Erythroblast (primary cell): ENCODE data around the gene KIF3C.

ENCODE experiments used
- GATA1 ChIP-seq: IDR thresholded peaks from 2 replicates; pipeline ENCODE4 v1.6.1; 2011; ENCODE audit warnings: low read depth, mild to moderate bottlenecking, control low read depth, low read length, moderate library complexity
- POLR2A ChIP-seq: IDR thresholded peaks from 2 replicates; pipeline ENCODE4 v1.6.1; 2011; ENCODE audit warnings: mild to moderate bottlenecking, low read length

GRCh38 chr2:26011990-26012856 lies 29.9 kb upstream of the KIF3C start:
- TF ChIP-seq POLR2A (no peak), GATA1 (no peak)
